Motor neuron (in vitro differentiated cells): ENCODE results near the gene LGALS8. TPM values are rescaled to one million over a fixed set of nuclear protein-coding genes. Genes with fewer than 3 reads are reported as not detected.
"Not testable (repeated sequence)": the region's sequence is repeated elsewhere in the genome, so short reads cannot be mapped to it uniquely, and the experiment has no call there.

Experiments
- ATAC-seq, 8 experiments: fragments of 200-7000 bp; cut with Tn5 transposase; replicated peaks in 6 of 8; 2 replicates each; pipeline ENCODE4 v1.8.0; 2021; ENCODE audit warnings: mild to moderate bottlenecking in 8 of 8, moderate library complexity in 8 of 8
- H3K27ac ChIP-seq, 2 donors: fragments of 250-450 bp; sonication (Bioruptor Pico); 2 replicates each; pipeline ENCODE4 v1.9.0; 2021; ENCODE audit warnings: antibody characterized with exemption in 2 of 2, mild to moderate bottlenecking in 2 of 2, moderate library complexity in 1 of 2
- H3K4me1 ChIP-seq, 2 donors: fragments of 250-450 bp; sonication (Bioruptor Pico); replicated peaks in 1 of 2; 2 replicates each; pipeline ENCODE4 v1.6.1; 2021; ENCODE audit warnings: antibody characterized with exemption in 2 of 2, mild to moderate bottlenecking in 2 of 2, moderate library complexity in 1 of 2
- H3K4me3 ChIP-seq, 5 donors: fragments of 250-450 bp; sonication (Bioruptor Pico); 2 replicates each; pipeline ENCODE4 v1.9.0; 2021; ENCODE audit warnings: antibody characterized with exemption in 5 of 5, mild to moderate bottlenecking in 5 of 5, moderate library complexity in 4 of 5
- WGBS, 10 experiments: fragments of 450-650 bp; shearing (Covaris generic); methylation state at CpG; one replicate each; pipeline ENCODE4 v1.0.0; 2022; 5-methylcytosine and 5-hydroxymethylcytosine counted together
- in situ Hi-C, 9 experiments: fragments of 400-800 bp; cut with MboI; loops; one replicate each; pipeline ENCODE4 v1.15.0; 2021; ENCODE audit warnings: low sequenced_read_pairs in 9 of 9, low pct_unique_long_range_greater_than_20kb in 2 of 9; ENCODE audit not compliant: unreplicated experiment in 9 of 9
- total RNA-seq, 8 experiments: library from RNA; unstranded; fragments of 300-600 nt; gene quantifications; 2 replicates each; pipeline versions ENCODE4 v1.2.3 to v1.2.4, GENCODE V29; 2022

Gene LGALS8
- 10 to 100 TPM; 12.5 to 86.5 (median 34.1) TPM for total RNA-seq

- H3K27ac ChIP-seq = peak within 1 kb of the TSS; percentile 35 to 48
Measured at GRCh38 chr1:236523704-236524141, at the start of gene LGALS8. LGALS8 (plus strand) TSS chr1:236523982; CDS start chr1:236526071, 2,089 bp downstream.

GRCh38 chr1:236476019-236476418 is 47.8 kb upstream of the LGALS8 start:
- 59 to 100% (median 90%) methylated on average over 1 to 5 of the region's 5 CpGs; no CpG with 5 or more reads in 1 of the 10 experiments for WGBS, 10 experiments
- Histone ChIP-seq H3K4me3 (no peak overlapping the region), H3K27ac (no peak overlapping the region), H3K4me1 (peaks cover 14 to 23% of the 10 kb centered on the region in 2 donors)
- in situ Hi-C loops = loop anchor here in 6 of 9 experiments (25.0 kb wide), 1 partner anchor 364 kb away; no protein-coding TSS in a partner anchor
- no peak for ATAC-seq

More at GRCh38 chr1:236523704-236524141, at the start of gene LGALS8:
- Histone ChIP-seq H3K4me3 (peak within 1 kb of the TSS; percentile 25 to 45 (median 34)), H3K4me1 (peaks cover 7 to 12% of the 10 kb centered on the region in 2 donors)
- in situ Hi-C loops = no loop called here
- 7 to 70% (median 13%) methylated on average over 2 to 9 of the region's 35 CpGs; no CpG with 5 or more reads in 6 of the 10 experiments for WGBS, 10 experiments
- ATAC-seq = peak; percentile 60 to 87 (median 72)

GRCh38 chr1:236480758-236481436 is 42.9 kb upstream of the LGALS8 start:
- WGBS, 10 experiments = 8 to 76% (median 55%) methylated on average over 2 to 5 of the region's 5 CpGs; no CpG with 5 or more reads in 2 of the 10 experiments
- in situ Hi-C loops = loop anchor here in 7 of 9 experiments (10.0 to 25.0 kb wide), 2 partner anchors 366 to 369 kb away; no protein-coding TSS in a partner anchor
- Histone ChIP-seq H3K4me3 (no peak overlapping the region), H3K4me1 (peaks cover 0 to 7% of the 10 kb centered on the region in 2 donors), H3K27ac (no peak overlapping the region)
- peak in 1 of 8 experiments; percentile 31 for ATAC-seq

- ATAC-seq = no peak
- WGBS, 10 experiments = 63 to 100% (median 93%) methylated on average over 3 to 12 of the region's 14 CpGs; no CpG with 5 or more reads in 3 of the 10 experiments
- in situ Hi-C loops = loop anchor here in 7 of 9 experiments (10.0 to 25.0 kb wide), 2 partner anchors 370 to 372 kb away; no protein-coding TSS in a partner anchor
- Histone ChIP-seq H3K4me3 (no peak overlapping the region), H3K4me1 (peaks cover 0 to 7% of the 10 kb centered on the region in 2 donors), H3K27ac (no peak overlapping the region)
Measured at GRCh38 chr1:236484310-236484971, 39.3 kb upstream of the LGALS8 start.

GRCh38 chr1:236486356-236487002 is 37.3 kb upstream of the LGALS8 start:
- WGBS, 10 experiments = 6 to 91% (median 58%) methylated on average over 1 to 4 of the region's 4 CpGs
- Histone ChIP-seq H3K27ac (no peak overlapping the region), H3K4me3 (no peak overlapping the region), H3K4me1 (no peaks in the 10 kb centered on the region)
- in situ Hi-C loops = loop anchor here in 7 of 9 experiments (10.0 to 25.0 kb wide), 2 partner anchors 372 to 374 kb away; no protein-coding TSS in a partner anchor
- ATAC-seq = peak in 5 of 8 experiments; percentile 29 to 73 (median 57)

GRCh38 chr1:236489161-236489560 is 34.6 kb upstream of the LGALS8 start:
- ATAC-seq = not testable (repeated sequence)
- in situ Hi-C loops = loop anchor here in 7 of 9 experiments (10.0 to 25.0 kb wide), 2 partner anchors 374 to 377 kb away; no protein-coding TSS in a partner anchor
- 33 to 100% (median 92%) methylated on average over 2 to 3 of the region's 3 CpGs for WGBS, 10 experiments

GRCh38 chr1:236489710-236490377 is 33.9 kb upstream of the LGALS8 start:
- in situ Hi-C loops = loop anchor here (10.0 to 25.0 kb wide), 3 partner anchors 375 to 385 kb away; no protein-coding TSS in a partner anchor
- peaks cover 4 to 8% of the 10 kb centered on the region in 2 donors for H3K4me1 ChIP-seq
- H3K27ac ChIP-seq = no peak overlapping the region
- no peak overlapping the region for H3K4me3 ChIP-seq
- 0 to 80% (median 66%) methylated on average over 2 to 11 of the region's 11 CpGs; no CpG with 5 or more reads in 1 of the 10 experiments for WGBS, 10 experiments
- peak in 7 of 8 experiments; percentile 42 to 87 (median 64) for ATAC-seq

More at GRCh38 chr1:236489161-236489560, 34.6 kb upstream of the LGALS8 start:
- H3K4me3 ChIP-seq, H3K27ac ChIP-seq, H3K4me1 ChIP-seq: not testable (repeated sequence)

- H3K27ac ChIP-seq = no peak overlapping the region
- H3K4me1 ChIP-seq = peaks cover 8 to 14% of the 10 kb centered on the region in 2 donors
- WGBS, 10 experiments = 51 to 96% (median 84%) methylated on average over 1 to 10 of the region's 10 CpGs; no CpG with 5 or more reads in 1 of the 10 experiments
- in situ Hi-C loops = loop anchor here in 8 of 9 experiments (10.0 to 25.0 kb wide), 2 partner anchors 379 to 387 kb away; no protein-coding TSS in a partner anchor
- no peak for ATAC-seq
- H3K4me3 ChIP-seq = no peak overlapping the region
Measured at GRCh38 chr1:236491469-236492136, 32.2 kb upstream of the LGALS8 start.

- in situ Hi-C loops = loop anchor here in 8 of 9 experiments (10.0 to 25.0 kb wide), 2 partner anchors 380 to 388 kb away; no protein-coding TSS in a partner anchor
- WGBS, 10 experiments = 93 to 100% (median 100%) methylated on average over 1 to 2 of the region's 2 CpGs; no CpG with 5 or more reads in 4 of the 10 experiments
- H3K27ac ChIP-seq = no peak overlapping the region
- peaks cover 8 to 14% of the 10 kb centered on the region in 2 donors for H3K4me1 ChIP-seq
- no peak overlapping the region for H3K4me3 ChIP-seq
- ATAC-seq = no peak
Measured at GRCh38 chr1:236492378-236492777, 31.4 kb upstream of the LGALS8 start.

GRCh38 chr1:236494082-236494481 is 29.7 kb upstream of the LGALS8 start:
- ATAC-seq = no peak
- in situ Hi-C loops = loop anchor here in 8 of 9 experiments (10.0 to 25.0 kb wide), 2 partner anchors 382 to 389 kb away; no protein-coding TSS in a partner anchor
- WGBS, 10 experiments = 40 to 100% (median 89%) methylated on average over 1 to 5 of the region's 11 CpGs; no CpG with 5 or more reads in 3 of the 10 experiments

More at GRCh38 chr1:236494082-236494481, 29.7 kb upstream of the LGALS8 start:
- no peak overlapping the region for H3K27ac ChIP-seq
- no peak overlapping the region for H3K4me3 ChIP-seq
- peaks cover 8 to 14% of the 10 kb centered on the region in 2 donors for H3K4me1 ChIP-seq
